OCI-LY1 (cell line): ENCODE data around the gene LAYN.

Experiments used
- EZH2 ChIP-seq: fragments of 200-600 bp; sonication (generic), shearing (Covaris generic); IDR thresholded peaks from 2 replicates; pipeline ENCODE4 v1.8.0; 2017; ENCODE audit warnings: borderline replicate concordance, mixed run types, mild to moderate bottlenecking, antibody characterized with exemption, low read length, moderate library complexity, mixed read lengths
- TF ChIP-seq, protein P1 (sequence below): fragments of 200-600 bp; sonication (generic), shearing (Covaris generic); IDR thresholded peaks from 2 replicates; pipeline ENCODE4 v1.5.1; 2017; ENCODE audit warnings: mild to moderate bottlenecking, antibody characterized with exemption, low read length, moderate library complexity, mixed read lengths

DNA sequence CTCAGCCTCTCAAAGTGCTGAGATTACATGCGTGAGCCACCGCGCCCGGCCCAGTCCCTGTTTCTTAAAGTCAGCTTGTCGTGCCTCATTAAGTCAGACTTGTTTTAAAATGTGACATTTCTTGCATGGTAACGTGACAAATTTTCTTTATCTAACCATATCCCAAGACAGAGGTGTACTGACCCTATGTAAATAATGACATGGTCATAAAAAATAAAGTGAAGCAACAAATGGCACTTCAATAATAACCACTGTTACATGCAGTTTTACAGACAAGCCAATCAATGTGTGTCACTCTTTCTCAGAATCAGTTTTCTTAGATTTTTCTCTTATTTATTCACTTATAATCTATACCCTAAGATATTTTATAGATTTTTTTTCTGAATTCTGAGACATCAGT lies 35.2 kb downstream of the LAYN start:
- TF ChIP-seq, protein P1, sequence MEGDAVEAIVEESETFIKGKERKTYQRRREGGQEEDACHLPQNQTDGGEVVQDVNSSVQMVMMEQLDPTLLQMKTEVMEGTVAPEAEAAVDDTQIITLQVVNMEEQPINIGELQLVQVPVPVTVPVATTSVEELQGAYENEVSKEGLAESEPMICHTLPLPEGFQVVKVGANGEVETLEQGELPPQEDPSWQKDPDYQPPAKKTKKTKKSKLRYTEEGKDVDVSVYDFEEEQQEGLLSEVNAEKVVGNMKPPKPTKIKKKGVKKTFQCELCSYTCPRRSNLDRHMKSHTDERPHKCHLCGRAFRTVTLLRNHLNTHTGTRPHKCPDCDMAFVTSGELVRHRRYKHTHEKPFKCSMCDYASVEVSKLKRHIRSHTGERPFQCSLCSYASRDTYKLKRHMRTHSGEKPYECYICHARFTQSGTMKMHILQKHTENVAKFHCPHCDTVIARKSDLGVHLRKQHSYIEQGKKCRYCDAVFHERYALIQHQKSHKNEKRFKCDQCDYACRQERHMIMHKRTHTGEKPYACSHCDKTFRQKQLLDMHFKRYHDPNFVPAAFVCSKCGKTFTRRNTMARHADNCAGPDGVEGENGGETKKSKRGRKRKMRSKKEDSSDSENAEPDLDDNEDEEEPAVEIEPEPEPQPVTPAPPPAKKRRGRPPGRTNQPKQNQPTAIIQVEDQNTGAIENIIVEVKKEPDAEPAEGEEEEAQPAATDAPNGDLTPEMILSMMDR: no peak
- no peak for TF ChIP-seq EZH2
